NB4 (cell line): ENCODE data around the gene HAVCR2.

Source experiments
- DNase-seq: peaks from one replicate; pipeline ENCODE4 v3.0.0; 2010; ENCODE audit warnings: low read depth
- H3K4me3 ChIP-seq: one replicate; pipeline ENCODE4 v1.5.1; 2011; ENCODE audit warnings: mild to moderate bottlenecking, low read depth, low read length, moderate library complexity
- CTCF ChIP-seq: IDR thresholded peaks from one replicate; pipeline ENCODE4 v1.5.1; 2012; ENCODE audit warnings: low read depth, low read length
- MAX ChIP-seq: IDR thresholded peaks from 2 replicates; pipeline ENCODE4 v1.6.1; 2011; ENCODE audit warnings: low read depth, low read length
- MYC ChIP-seq: IDR thresholded peaks from 2 replicates; pipeline ENCODE4 v1.6.1; 2011; ENCODE audit warnings: low read depth, low read length
- POLR2A ChIP-seq: IDR thresholded peaks from 2 replicates; pipeline ENCODE4 v1.6.1; 2011; ENCODE audit warnings: mild to moderate bottlenecking; ENCODE audit not compliant: insufficient read length; ENCODE audit errors: extremely low read depth

HAVCR2 gene

GRCh38 chr5:157080286-157080685 is 28.6 kb downstream of the HAVCR2 start:
- no peak for TF ChIP-seq MAX
- TF ChIP-seq MYC: no peak
- no peak for TF ChIP-seq POLR2A
- no peak for TF ChIP-seq CTCF
- no peak for DNase-seq
- H3K4me3 ChIP-seq: no peak overlapping the region

- DNase-seq: peak; percentile 10
- TF ChIP-seq MAX (no peak), CTCF (no peak), MYC (no peak), POLR2A (no peak)
- no peak overlapping the region for H3K4me3 ChIP-seq
These were observed 32.3 kb downstream of the HAVCR2 start for GRCh38 chr5:157076558-157076957.

DNA sequence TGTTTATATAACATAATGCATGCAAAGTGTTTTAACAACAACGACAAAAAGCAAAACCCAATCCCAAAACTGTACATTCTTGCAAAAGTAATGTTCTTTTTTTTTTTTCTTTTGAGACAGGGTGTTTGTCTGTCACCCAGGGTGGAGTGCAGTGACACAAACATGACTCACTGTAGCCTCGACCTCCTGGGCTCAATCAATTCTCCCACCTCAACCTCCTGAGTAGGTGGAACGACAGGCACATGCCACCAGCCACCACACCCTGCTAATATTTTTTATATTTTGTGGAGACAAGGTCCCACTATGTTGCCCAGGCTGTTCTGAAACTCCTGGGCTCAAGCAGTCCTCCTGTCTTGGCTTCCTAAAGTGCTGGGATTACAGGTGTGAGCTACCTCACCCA is 36.3 kb downstream of the HAVCR2 start:
- no peak for DNase-seq
- TF ChIP-seq MAX (no peak), MYC (no peak), POLR2A (no peak), CTCF (no peak)
- H3K4me3 ChIP-seq: no peak overlapping the region

- no peak overlapping the region for H3K4me3 ChIP-seq
- no peak for TF ChIP-seq MAX
- no peak for TF ChIP-seq POLR2A
- TF ChIP-seq MYC: no peak
- no peak for TF ChIP-seq CTCF
- no peak for DNase-seq
These were observed 38.9 kb downstream of the HAVCR2 start for GRCh38 chr5:157069949-157070348.

DNA sequence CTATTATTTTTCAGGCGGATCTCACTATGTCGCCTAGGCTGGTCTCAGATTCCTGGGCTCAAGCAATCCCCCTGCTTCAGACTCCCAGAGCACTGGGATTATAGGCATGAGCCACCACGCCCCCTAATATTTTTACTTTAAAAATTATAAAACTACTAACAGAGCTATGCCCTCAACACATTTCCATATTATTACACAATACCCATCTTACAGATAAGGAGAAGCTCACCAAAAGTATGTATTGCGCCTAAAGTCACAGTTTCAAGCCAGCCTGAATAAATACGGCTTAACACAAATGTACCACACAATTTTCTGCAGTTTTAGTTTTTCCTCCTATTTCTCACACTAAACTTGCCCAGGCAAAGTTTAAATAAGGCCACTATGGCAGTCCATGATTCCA is 40.1 kb downstream of the HAVCR2 start:
- TF ChIP-seq MAX: no peak
- no peak for TF ChIP-seq CTCF
- no peak for TF ChIP-seq MYC
- no peak for TF ChIP-seq POLR2A
- no peak for DNase-seq
- H3K4me3 ChIP-seq: no peak overlapping the region

DNA sequence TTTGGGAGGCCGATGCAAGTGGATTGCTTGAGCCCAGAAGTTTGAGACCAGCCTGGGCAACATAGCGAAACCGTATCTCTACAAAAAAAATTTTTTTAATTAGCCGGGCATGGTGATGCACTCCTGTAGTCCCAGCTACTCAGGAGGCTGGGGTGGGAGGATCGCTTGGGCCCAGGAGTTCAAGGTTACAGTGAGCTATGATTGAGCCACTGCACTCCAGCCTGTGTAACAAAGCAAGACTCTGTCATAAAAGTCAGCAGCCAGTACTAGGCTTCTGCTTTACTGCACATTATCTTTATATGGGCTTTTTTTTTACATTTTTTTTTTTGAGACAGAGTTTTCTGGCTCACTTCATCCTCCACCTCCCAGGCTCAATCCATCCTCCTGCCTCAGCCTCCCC is 40.5 kb downstream of the HAVCR2 start:
- no peak for DNase-seq
- H3K4me3 ChIP-seq: no peak overlapping the region
- TF ChIP-seq POLR2A (no peak), MAX (no peak), MYC (no peak), CTCF (no peak)
